ENCODE results near the gene CAPN15.
A peak's percentile ranks its signal among the peaks of the same experiment; 100 is the strongest.

Gene CAPN15

GRCh38 chr16:580141-580945, 52.8 kb downstream of the CAPN15 start:
- DNase-seq = no peak

GRCh38 chr16:580946-581498, 53.5 kb downstream of the CAPN15 start:
- no peak for DNase-seq

GRCh38 chr16:582218-582613, 54.7 kb downstream of the CAPN15 start:
- DNase-seq = no peak

GRCh38 chr16:582614-583331, 55.3 kb downstream of the CAPN15 start:
- no peak for DNase-seq

GRCh38 chr16:583470-583814, 55.9 kb downstream of the CAPN15 start:
- no peak for DNase-seq

- no peak for DNase-seq
Measured at GRCh38 chr16:583815-584591, 56.5 kb downstream of the CAPN15 start.

- no peak for DNase-seq
Measured at GRCh38 chr16:585351-585750, 57.8 kb downstream of the CAPN15 start.

GRCh38 chr16:586047-586644, 58.6 kb downstream of the CAPN15 start:
- no peak for DNase-seq

- DNase-seq = no peak
Measured at GRCh38 chr16:586645-587590, 59.4 kb downstream of the CAPN15 start.

GRCh38 chr16:588639-588888, 61.1 kb downstream of the CAPN15 start:
- peak; percentile 62 for DNase-seq

GRCh38 chr16:588889-589657, 61.6 kb downstream of the CAPN15 start:
- DNase-seq = peak; percentile 98

- peak; percentile 99 for DNase-seq
Measured at GRCh38 chr16:589658-590187, 62.2 kb downstream of the CAPN15 start, which contains the start of gene RAB40C. Gene RAB40C, plus strand, starts transcription at chr16:590066. Its CDS starts 226 bp downstream, at chr16:590292.

- DNase-seq = no peak
Measured at GRCh38 chr16:590188-590814, 62.8 kb downstream of the CAPN15 start.

- DNase-seq = no peak
Measured at GRCh38 chr16:590815-591200, 63.3 kb downstream of the CAPN15 start.

GRCh38 chr16:591231-591630, 63.7 kb downstream of the CAPN15 start:
- no peak for DNase-seq

- DNase-seq = no peak
Measured at GRCh38 chr16:591892-592517, 64.5 kb downstream of the CAPN15 start.

- no peak for DNase-seq
Measured at GRCh38 chr16:592518-593306, 65.2 kb downstream of the CAPN15 start.

- DNase-seq = no peak
Measured at GRCh38 chr16:593406-593805, 65.9 kb downstream of the CAPN15 start.

GRCh38 chr16:593807-594206, 66.3 kb downstream of the CAPN15 start:
- no peak for DNase-seq
